SU-DHL-6 (cell line): ENCODE results near the gene ADIPOQ.

Experiments
- H2AFZ ChIP-seq: fragments of 200-600 bp; sonication (generic); 2 replicates; pipeline ENCODE4 v1.6.1; 2014; ENCODE audit warnings: low read depth, mild to moderate bottlenecking, moderate library complexity, mixed read lengths, antibody characterized with exemption, low read length; ENCODE audit not compliant: severe bottlenecking
- H3F3A ChIP-seq: fragments of 200-600 bp; shearing (Covaris generic); 2 replicates; pipeline ENCODE4 v1.6.0; 2016; ENCODE audit warnings: antibody characterized with exemption, mild to moderate bottlenecking; ENCODE audit not compliant: insufficient read depth
- H3K27ac ChIP-seq: fragments of 200-600 bp; sonication (generic); 2 replicates; pipeline ENCODE4 v1.5.1; 2016; ENCODE audit warnings: low read depth, mild to moderate bottlenecking, low read length, moderate library complexity, mixed read lengths
- H3K27me3 ChIP-seq: fragments of 200-600 bp; sonication (generic), shearing (Covaris generic); 2 replicates; pipeline ENCODE4 v1.6.0; 2014; ENCODE audit warnings: mild to moderate bottlenecking, low read length
- H3K36me3 ChIP-seq: fragments of 200-600 bp; sonication (generic); 2 replicates; pipeline ENCODE4 v1.6.1; 2014; ENCODE audit warnings: mild to moderate bottlenecking, low read length, mixed read lengths
- H3K4me2 ChIP-seq: fragments of 300-600, 200-600 bp; shearing (Covaris generic), sonication (generic); 2 replicates; pipeline ENCODE4 v1.6.0; 2014; ENCODE audit warnings: low read length, low read depth, mild to moderate bottlenecking; ENCODE audit not compliant: poor library complexity, severe bottlenecking
- H3K4me3 ChIP-seq: fragments of 200-600 bp; sonication (generic); 2 replicates; pipeline ENCODE4 v1.5.1; 2014; ENCODE audit warnings: antibody characterized with exemption, low read length, mild to moderate bottlenecking, mixed read lengths; ENCODE audit not compliant: insufficient read depth, poor library complexity, severe bottlenecking
- H3K79me2 ChIP-seq: fragments of 200-600 bp; sonication (generic); 2 replicates; pipeline ENCODE4 v1.6.1; 2014; ENCODE audit warnings: mild to moderate bottlenecking, low read length, moderate library complexity; ENCODE audit not compliant: insufficient read depth
- H3K9ac ChIP-seq: fragments of 200-600 bp; sonication (generic); 2 replicates; pipeline ENCODE4 v1.7.0; 2014; ENCODE audit warnings: mild to moderate bottlenecking, low read length
- H3K9me2 ChIP-seq: fragments of 200-600 bp; sonication (generic); replicated peaks from 2 replicates; pipeline ENCODE4 v1.6.1; 2014; ENCODE audit warnings: low read length; ENCODE audit not compliant: insufficient read depth
- H3K9me3 ChIP-seq: fragments of 200-600 bp; sonication (generic); 2 replicates; pipeline ENCODE4 v1.6.1; 2014; ENCODE audit warnings: low read length, mixed read lengths; ENCODE audit not compliant: insufficient read depth
- H4K20me1 ChIP-seq: fragments of 200-600 bp; sonication (generic); 2 replicates; pipeline ENCODE4 v1.6.1; 2014; ENCODE audit warnings: low read depth, mild to moderate bottlenecking, antibody characterized with exemption, low read length, moderate library complexity, mixed read lengths
- CTCF ChIP-seq: fragments of 200-600 bp; sonication (generic); IDR thresholded peaks from one replicate; pipeline ENCODE4 v1.5.1; 2017; ENCODE audit warnings: antibody characterized with exemption, mild to moderate bottlenecking, low read length, moderate library complexity; ENCODE audit not compliant: insufficient read depth, poor library complexity, severe bottlenecking
- EZH2phosphoT487 ChIP-seq: fragments of 200-600 bp; sonication (generic), shearing (Covaris generic); conservative IDR thresholded peaks from 2 replicates; pipeline ENCODE4 v1.6.1; 2018; ENCODE audit warnings: mild to moderate bottlenecking, antibody characterized with exemption, low read length, moderate library complexity, mixed read lengths

The ADIPOQ gene

GRCh38 chr3:186826410-186826975 lies 16.0 kb upstream of the ADIPOQ start:
- Histone ChIP-seq H3K9me3 (no peaks in the 10 kb centered on the region), H3K9ac (peak overlapping the region; percentile 94), H3K27ac (peak overlapping the region; percentile 20; the same call in 1 of the 2 replicates), H3K36me3 (no peaks in the 10 kb centered on the region), H3K4me2 (peak overlapping the region; percentile 79), H3K4me3 (peak overlapping the region; percentile 78), H3K9me2 (no peaks in the 10 kb centered on the region), H3F3A (peaks cover 7% of the 10 kb centered on the region; the same call in 1 of the 2 replicates), H3K27me3 (no peaks in the 10 kb centered on the region), H3K79me2 (no peaks in the 10 kb centered on the region), H4K20me1 (no peaks in the 10 kb centered on the region), H2AFZ (no peak overlapping the region)
- no peak for TF ChIP-seq EZH2phosphoT487
- TF ChIP-seq CTCF: no peak

GRCh38 chr3:186826976-186827857 lies 15.3 kb upstream of the ADIPOQ start:
- H3K9me2 ChIP-seq: no peaks in the 10 kb centered on the region
- peak overlapping the region; percentile 68 for H2AFZ ChIP-seq
- H3K27me3 ChIP-seq: no peaks in the 10 kb centered on the region
- no peak for TF ChIP-seq CTCF
- no peak for TF ChIP-seq EZH2phosphoT487
- peaks cover 7% of the 10 kb centered on the region; the same call in 1 of the 2 replicates for H3F3A ChIP-seq
- H3K79me2 ChIP-seq: no peaks in the 10 kb centered on the region
- H3K4me2 ChIP-seq: peak overlapping the region; percentile 79
- H3K27ac ChIP-seq: peak overlapping the region; percentile 49; the same call in 1 of the 2 replicates
- no peaks in the 10 kb centered on the region for H3K9me3 ChIP-seq
- peak overlapping the region; percentile 94 for H3K9ac ChIP-seq
- H4K20me1 ChIP-seq: no peaks in the 10 kb centered on the region
- no peaks in the 10 kb centered on the region for H3K36me3 ChIP-seq
- H3K4me3 ChIP-seq: peak overlapping the region; percentile 78

- H3K9me2 ChIP-seq: no peaks in the 10 kb centered on the region
- no peak overlapping the region for H3K4me2 ChIP-seq
- H3K4me3 ChIP-seq: no peak overlapping the region
- H3K27me3 ChIP-seq: no peaks in the 10 kb centered on the region
- TF ChIP-seq EZH2phosphoT487: no peak
- no peak for TF ChIP-seq CTCF
- no peak overlapping the region for H3K27ac ChIP-seq
- peaks cover 7% of the 10 kb centered on the region; the same call in 1 of the 2 replicates for H3F3A ChIP-seq
- H3K9ac ChIP-seq: no peak overlapping the region
- H3K79me2 ChIP-seq: no peaks in the 10 kb centered on the region
- no peaks in the 10 kb centered on the region for H3K36me3 ChIP-seq
- no peak overlapping the region for H2AFZ ChIP-seq
- H3K9me3 ChIP-seq: no peaks in the 10 kb centered on the region
- H4K20me1 ChIP-seq: no peaks in the 10 kb centered on the region
These were observed 14.2 kb upstream of the ADIPOQ start for GRCh38 chr3:186828340-186828739.
